HG03159 (cell line): ENCODE measurements around the gene WDR90.

Source experiments
- ATAC-seq: cut with Tn5 transposase; IDR thresholded peaks from one replicate; pipeline ENCODE4 v1.9.1; 2021; ENCODE audit warnings: mild to moderate bottlenecking, moderate library complexity; ENCODE audit not compliant: unreplicated experiment

Gene WDR90

GRCh38 chr16:674214-674881 is 25.2 kb downstream of the WDR90 start:
- no peak for ATAC-seq

GRCh38 chr16:674968-675883 is 26.1 kb downstream of the WDR90 start, which contains the start of gene RHBDL1:
RHBDL1 (plus strand) TSS chr16:675671; CDS start chr16:675791, 120 bp downstream.
- ATAC-seq: no peak

DNA sequence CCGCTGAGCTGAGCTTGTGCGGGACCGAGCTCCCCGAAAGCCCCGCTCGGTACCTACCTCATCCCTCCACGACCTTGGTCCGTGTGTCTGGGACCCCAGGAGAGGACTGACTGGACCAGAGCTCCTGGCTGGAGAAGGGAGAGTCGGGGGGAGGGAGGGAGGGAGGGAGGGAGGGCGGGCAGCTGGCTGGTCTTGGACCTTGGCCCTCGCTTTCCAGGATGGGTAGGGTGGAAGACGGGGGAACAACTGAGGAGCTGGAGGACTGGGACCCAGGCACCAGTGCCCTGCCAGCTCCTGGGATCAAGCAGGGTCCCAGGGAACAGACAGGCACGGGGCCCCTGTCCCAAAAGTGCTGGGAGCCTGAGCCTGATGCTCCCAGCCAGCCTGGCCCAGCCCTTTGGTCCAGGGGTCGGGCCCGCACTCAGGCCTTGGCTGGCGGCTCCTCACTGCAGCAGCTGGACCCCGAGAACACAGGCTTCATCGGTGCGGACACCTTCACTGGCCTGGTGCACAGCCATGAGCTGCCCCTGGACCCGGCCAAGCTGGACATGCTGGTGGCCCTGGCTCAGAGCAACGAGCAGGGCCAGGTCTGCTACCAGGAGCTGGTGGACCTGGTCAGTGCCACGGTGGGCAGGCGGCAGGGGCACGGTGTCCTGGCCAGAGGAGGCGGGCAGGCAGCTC is 26.9 kb downstream of the WDR90 start:
- no peak for ATAC-seq

- no peak for ATAC-seq
Measured at GRCh38 chr16:676565-676902, 27.4 kb downstream of the WDR90 start.

GRCh38 chr16:676913-677312 is 27.7 kb downstream of the WDR90 start:
- ATAC-seq: no peak

- no peak for ATAC-seq
Measured at GRCh38 chr16:677316-678190, 28.4 kb downstream of the WDR90 start.

- ATAC-seq: no peak
Measured at GRCh38 chr16:678209-678857, 29.2 kb downstream of the WDR90 start.

DNA sequence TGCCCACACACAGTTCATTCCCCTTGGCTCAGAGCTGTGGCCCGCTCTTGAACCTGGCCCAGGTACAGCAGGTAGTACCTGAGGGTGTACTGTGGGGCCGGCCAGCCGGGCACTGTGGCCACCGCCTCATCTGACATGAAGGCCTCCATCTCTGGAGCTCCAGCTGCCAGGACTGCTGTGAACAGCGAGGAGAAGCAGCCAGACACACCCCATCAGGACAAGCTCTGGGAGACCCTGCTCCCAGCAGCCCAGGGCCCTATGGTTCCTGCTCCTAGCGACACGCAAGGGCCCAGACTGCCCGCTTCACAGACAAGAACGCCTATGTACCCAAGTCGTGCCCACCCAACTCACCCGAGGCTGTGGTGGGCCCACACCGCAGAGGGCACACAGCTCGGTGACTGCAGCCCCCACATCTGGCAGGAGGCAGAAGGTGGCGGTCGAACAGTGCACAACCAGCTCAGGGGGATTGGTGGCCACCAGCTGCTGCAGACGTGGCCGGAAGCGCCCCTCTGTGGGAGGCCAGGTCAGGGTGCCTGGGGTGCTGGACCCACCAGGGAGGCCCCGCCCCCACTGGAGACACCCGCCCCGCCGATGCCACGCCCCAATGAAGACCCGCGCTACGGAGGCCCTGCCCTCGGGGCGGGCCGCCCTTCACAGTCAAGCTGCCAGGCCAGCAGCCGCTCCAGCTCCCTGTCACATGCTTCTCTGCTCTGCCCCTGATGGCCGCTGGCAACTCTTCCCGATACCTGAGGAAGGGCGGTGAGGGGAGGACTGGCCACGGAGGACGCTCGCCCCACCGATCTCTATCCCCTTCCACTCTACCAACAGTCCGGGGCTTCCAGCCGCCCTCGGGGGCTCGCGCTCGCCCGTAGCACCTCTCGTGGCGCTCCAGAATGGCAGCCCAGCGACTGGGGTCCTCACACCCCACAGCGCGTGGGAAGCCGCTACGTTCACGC is 30.0 kb downstream of the WDR90 start:
- ATAC-seq: no peak

DNA sequence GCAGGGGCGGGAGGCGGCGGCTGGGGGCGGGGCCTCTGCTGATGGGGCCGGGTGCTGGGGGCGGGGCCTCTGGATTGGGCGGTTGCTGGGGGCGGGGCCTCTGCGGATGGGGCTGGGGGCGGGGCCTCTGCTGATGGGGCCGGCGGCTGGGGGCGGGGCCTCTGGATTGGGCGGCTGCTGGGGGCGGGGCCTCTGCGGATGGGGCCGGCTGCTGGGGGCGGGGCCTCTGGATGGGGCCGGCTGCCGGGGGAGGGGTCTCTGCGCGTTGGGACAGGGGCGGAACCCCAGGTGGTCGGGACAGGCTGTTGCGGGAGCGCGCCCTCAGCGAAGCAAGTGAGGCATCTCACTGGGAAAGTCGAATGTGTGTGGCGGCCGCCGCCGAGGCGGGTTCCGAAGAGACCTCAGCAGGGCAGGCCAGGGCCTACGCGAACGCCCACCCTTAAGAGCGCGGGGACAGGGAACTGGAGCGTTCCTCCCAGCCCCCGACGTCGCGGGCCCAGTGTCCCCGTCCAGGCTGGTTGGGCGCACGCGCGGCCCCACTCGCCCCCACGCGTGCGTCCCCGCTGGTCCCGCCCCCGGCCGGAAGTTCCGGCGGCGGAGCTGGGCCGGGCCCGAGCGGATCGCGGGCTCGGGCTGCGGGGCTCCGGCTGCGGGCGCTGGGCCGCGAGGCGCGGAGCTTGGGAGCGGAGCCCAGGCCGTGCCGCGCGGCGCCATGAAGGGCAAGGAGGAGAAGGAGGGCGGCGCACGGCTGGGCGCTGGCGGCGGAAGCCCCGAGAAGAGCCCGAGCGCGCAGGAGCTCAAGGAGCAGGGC is 30.9 kb downstream of the WDR90 start, which contains the start of gene STUB1:
TSS of gene STUB1 (plus strand) at position 597 of the 811 bp plus-strand sequence. CDS start at position 713, 116 bp downstream.
- peak; percentile 32 for ATAC-seq

DNA sequence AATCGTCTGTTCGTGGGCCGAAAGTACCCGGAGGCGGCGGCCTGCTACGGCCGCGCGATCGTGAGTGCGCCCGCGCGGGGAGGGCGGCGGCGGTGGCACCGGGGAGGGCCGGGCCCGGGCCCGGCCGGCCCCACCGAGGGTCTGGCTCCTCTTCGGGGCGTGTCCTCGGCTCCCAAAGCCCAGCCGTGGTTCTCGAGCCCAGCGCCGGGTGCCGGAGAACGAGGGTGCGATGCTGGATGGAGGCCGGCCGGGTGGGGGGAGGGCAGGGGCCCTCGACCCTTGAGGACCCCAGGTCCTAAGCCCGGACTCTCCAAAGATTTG is 31.4 kb downstream of the WDR90 start:
- ATAC-seq: peak; percentile 1

DNA sequence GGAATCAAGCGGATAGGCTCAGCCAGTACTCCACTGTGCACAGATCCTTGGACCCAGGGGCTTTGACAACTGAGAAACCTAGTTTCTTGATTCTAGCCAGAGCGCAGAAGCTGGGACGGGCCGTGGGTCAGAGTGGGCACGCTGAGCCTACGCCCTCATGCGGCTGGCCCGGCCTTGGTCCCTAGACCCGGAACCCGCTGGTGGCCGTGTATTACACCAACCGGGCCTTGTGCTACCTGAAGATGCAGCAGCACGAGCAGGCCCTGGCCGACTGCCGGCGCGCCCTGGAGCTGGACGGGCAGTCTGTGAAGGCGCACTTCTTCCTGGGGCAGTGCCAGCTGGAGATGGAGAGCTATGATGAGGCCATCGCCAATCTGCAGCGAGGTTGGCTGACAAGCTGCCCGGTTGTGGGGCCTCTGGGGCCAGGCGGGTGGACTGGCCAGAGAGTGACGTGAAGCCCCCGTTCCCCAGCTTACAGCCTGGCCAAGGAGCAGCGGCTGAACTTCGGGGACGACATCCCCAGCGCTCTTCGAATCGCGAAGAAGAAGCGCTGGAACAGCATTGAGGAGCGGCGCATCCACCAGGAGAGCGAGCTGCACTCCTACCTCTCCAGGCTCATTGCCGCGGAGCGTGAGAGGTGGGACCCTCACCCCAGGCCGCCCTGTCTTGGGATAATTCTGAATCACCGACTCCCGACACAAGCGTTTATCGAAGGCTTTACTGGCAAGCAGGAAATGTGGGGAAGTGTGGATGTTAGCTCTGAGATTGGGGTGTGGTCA is 32.0 kb downstream of the WDR90 start:
- ATAC-seq: no peak

DNA sequence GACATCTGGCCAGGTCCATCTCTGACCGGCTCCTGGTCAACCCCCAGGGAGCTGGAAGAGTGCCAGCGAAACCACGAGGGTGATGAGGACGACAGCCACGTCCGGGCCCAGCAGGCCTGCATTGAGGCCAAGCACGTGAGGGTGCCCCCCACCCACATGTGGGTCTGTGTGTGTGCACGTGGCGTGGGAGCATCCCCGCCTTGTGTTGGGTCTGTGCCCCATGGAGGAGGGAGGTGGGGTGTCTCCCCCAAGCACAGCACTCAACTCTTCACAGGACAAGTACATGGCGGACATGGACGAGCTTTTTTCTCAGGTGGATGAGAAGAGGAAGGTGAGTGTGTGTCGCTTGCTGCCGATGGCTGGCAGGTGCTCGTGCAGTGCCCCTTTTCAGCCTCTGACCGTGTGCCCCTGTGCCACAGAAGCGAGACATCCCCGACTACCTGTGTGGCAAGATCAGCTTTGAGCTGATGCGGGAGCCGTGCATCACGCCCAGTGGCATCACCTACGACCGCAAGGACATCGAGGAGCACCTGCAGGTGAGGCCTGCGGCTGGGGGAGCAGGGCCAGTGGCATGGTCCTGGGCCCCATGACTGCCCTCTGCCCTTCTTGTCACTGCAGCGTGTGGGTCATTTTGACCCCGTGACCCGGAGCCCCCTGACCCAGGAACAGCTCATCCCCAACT is 32.7 kb downstream of the WDR90 start:
- no peak for ATAC-seq

DNA sequence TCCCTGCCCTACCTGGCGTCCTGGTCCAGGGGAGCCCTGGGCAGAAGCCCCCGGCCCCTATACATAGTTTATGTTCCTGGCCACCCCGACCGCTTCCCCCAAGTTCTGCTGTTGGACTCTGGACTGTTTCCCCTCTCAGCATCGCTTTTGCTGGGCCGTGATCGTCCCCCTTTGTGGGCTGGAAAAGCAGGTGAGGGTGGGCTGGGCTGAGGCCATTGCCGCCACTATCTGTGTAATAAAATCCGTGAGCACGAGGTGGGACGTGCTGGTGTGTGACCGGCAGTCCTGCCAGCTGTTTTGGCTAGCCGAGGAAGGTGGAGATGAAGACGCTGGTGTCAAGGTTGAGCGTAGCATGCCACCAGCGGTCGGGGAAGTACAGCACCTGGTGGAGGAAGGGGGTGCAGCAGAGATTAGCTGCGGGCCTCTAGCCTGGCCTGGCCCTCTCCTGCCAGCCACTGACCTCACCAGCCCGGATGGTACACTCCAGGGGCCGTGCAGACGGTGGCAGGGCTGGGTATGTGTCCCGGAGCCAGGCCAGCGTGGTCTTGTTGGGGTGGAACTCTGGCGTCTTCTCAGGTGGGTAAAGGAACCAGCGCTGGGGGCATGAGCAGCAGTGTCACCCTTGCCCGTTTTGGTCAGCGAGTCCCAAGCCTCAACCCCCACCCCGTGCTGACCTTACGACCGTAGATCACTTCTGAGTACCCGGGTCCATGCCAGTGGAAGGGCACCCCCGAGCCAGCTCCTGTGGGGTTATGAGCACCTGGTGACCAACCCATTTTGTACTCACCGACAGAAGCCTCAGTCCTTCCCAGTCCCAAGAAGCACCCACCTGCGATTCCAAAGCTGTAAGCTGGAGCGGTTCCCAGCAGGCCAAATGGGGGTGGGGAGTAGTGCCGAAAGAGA is 33.6 kb downstream of the WDR90 start:
- ATAC-seq: no peak

DNA sequence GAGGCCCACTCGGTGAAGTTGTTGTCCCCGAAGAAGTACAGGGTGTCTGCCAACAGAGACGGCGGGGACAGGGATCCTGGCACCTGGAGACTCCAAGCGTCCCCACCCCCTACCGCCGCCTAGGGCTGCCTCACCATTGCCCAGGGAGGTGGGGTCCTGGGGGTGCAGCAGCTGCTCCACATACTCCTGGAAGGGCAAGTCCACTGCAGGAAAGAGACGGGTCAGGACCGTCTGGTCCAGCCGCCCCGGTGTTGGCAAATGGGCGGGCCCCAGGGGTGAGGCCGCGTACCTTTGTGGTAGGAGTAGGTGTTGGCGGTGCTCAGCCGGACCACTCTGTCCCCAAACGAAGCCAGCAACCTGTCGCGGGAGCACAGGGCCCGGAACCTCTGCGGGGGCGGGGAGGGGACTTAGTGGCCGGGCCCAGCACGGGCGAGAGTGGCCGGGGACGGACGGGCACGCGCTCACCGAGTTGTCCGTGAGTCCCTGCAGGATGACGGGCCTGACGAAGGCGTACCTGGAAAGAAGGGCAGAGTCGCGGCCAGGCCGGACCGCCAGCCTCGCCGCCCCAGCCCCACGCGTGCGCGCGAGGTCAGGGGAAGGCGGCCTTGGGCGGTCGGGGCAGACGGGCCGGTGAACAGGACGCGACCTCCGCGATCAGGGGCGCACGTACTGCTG is 34.4 kb downstream of the WDR90 start:
- ATAC-seq: no peak

- peak; percentile 65 for ATAC-seq
Measured at GRCh38 chr16:684071-684794, 35.1 kb downstream of the WDR90 start, which contains the start of gene JMJD8. JMJD8 (minus strand) TSS chr16:684334; CDS start chr16:684319, 15 bp downstream.
